IPS-15b (cell line): ENCODE results near the gene TBCK.

ENCODE experiments used
- H3K27me3 ChIP-seq: one replicate; pipeline ENCODE4 v1.6.1; 2013; ENCODE audit warnings: low read length; ENCODE audit not compliant: control insufficient read depth, insufficient read depth
- H3K36me3 ChIP-seq: one replicate; pipeline ENCODE4 v1.6.1; 2013; ENCODE audit warnings: low read length; ENCODE audit not compliant: control insufficient read depth, insufficient read depth
- H3K4me1 ChIP-seq: one replicate; pipeline ENCODE4 v1.6.1; 2013; ENCODE audit warnings: mild to moderate bottlenecking, low read length; ENCODE audit not compliant: control insufficient read depth, insufficient read depth
- H3K4me3 ChIP-seq: one replicate; pipeline ENCODE4 v1.5.1; 2013; ENCODE audit warnings: low read depth, low read length
- H3K9ac ChIP-seq: one replicate; pipeline ENCODE4 v1.6.1; 2013; ENCODE audit warnings: low read depth, mild to moderate bottlenecking, low read length
- H3K9me3 ChIP-seq: one replicate; pipeline ENCODE4 v1.6.1; 2013; ENCODE audit warnings: mild to moderate bottlenecking, low read length; ENCODE audit not compliant: control insufficient read depth, insufficient read depth

The TBCK gene

GRCh38 chr4:106303548-106304281, 12.3 kb downstream of the TBCK start:
- no peaks in the 10 kb centered on the region for H3K36me3 ChIP-seq
- H3K4me3 ChIP-seq: no peak overlapping the region
- no peaks in the 10 kb centered on the region for H3K9me3 ChIP-seq
- no peaks in the 10 kb centered on the region for H3K27me3 ChIP-seq
- H3K9ac ChIP-seq: no peak overlapping the region
- peaks cover 4% of the 10 kb centered on the region for H3K4me1 ChIP-seq

GRCh38 chr4:106302062-106302438, 14.0 kb downstream of the TBCK start:
- peaks cover 9% of the 10 kb centered on the region for H3K4me1 ChIP-seq
- no peak overlapping the region for H3K9ac ChIP-seq
- no peak overlapping the region for H3K4me3 ChIP-seq
- H3K9me3 ChIP-seq: no peaks in the 10 kb centered on the region
- no peaks in the 10 kb centered on the region for H3K36me3 ChIP-seq
- H3K27me3 ChIP-seq: no peaks in the 10 kb centered on the region

- Histone ChIP-seq H3K36me3 (no peaks in the 10 kb centered on the region), H3K9me3 (no peaks in the 10 kb centered on the region), H3K27me3 (no peaks in the 10 kb centered on the region), H3K4me3 (no peak overlapping the region), H3K9ac (no peak overlapping the region), H3K4me1 (peaks cover 13% of the 10 kb centered on the region)
These were observed 14.5 kb downstream of the TBCK start for GRCh38 chr4:106301393-106302061.

- no peaks in the 10 kb centered on the region for H3K27me3 ChIP-seq
- H3K4me3 ChIP-seq: no peak overlapping the region
- H3K36me3 ChIP-seq: no peaks in the 10 kb centered on the region
- H3K4me1 ChIP-seq: peaks cover 13% of the 10 kb centered on the region
- no peak overlapping the region for H3K9ac ChIP-seq
- no peaks in the 10 kb centered on the region for H3K9me3 ChIP-seq
These were observed 16.0 kb downstream of the TBCK start for GRCh38 chr4:106299977-106300376.

- no peak overlapping the region for H3K4me3 ChIP-seq
- H3K9me3 ChIP-seq: no peaks in the 10 kb centered on the region
- no peaks in the 10 kb centered on the region for H3K27me3 ChIP-seq
- peaks cover 9% of the 10 kb centered on the region for H3K4me1 ChIP-seq
- H3K36me3 ChIP-seq: peaks cover 2% of the 10 kb centered on the region
- H3K9ac ChIP-seq: no peak overlapping the region
These were observed 18.6 kb downstream of the TBCK start for GRCh38 chr4:106297245-106298035.

- H3K27me3 ChIP-seq: no peaks in the 10 kb centered on the region
- no peak overlapping the region for H3K9ac ChIP-seq
- H3K4me1 ChIP-seq: peaks cover 9% of the 10 kb centered on the region
- peaks cover 2% of the 10 kb centered on the region for H3K36me3 ChIP-seq
- H3K4me3 ChIP-seq: no peak overlapping the region
- H3K9me3 ChIP-seq: no peaks in the 10 kb centered on the region
These were observed 21.9 kb downstream of the TBCK start for GRCh38 chr4:106294062-106294461.

- no peaks in the 10 kb centered on the region for H3K27me3 ChIP-seq
- H3K4me1 ChIP-seq: peaks cover 1% of the 10 kb centered on the region
- H3K9me3 ChIP-seq: no peaks in the 10 kb centered on the region
- peaks cover 2% of the 10 kb centered on the region for H3K36me3 ChIP-seq
- no peak overlapping the region for H3K9ac ChIP-seq
- H3K4me3 ChIP-seq: no peak overlapping the region
These were observed 24.3 kb downstream of the TBCK start for GRCh38 chr4:106291678-106292077.

GRCh38 chr4:106289737-106290136, 26.3 kb downstream of the TBCK start:
- H3K4me3 ChIP-seq: no peak overlapping the region
- H3K9ac ChIP-seq: no peak overlapping the region
- H3K9me3 ChIP-seq: no peaks in the 10 kb centered on the region
- peaks cover 2% of the 10 kb centered on the region for H3K36me3 ChIP-seq
- peaks cover 4% of the 10 kb centered on the region for H3K4me1 ChIP-seq
- no peaks in the 10 kb centered on the region for H3K27me3 ChIP-seq

- Histone ChIP-seq H3K4me3 (no peak overlapping the region), H3K9ac (no peak overlapping the region), H3K36me3 (no peaks in the 10 kb centered on the region), H3K27me3 (no peaks in the 10 kb centered on the region), H3K4me1 (peaks cover 4% of the 10 kb centered on the region), H3K9me3 (no peaks in the 10 kb centered on the region)
These were observed 28.5 kb downstream of the TBCK start for GRCh38 chr4:106287353-106287969.

GRCh38 chr4:106286611-106287010, 29.4 kb downstream of the TBCK start:
- Histone ChIP-seq H3K9ac (no peak overlapping the region), H3K36me3 (no peaks in the 10 kb centered on the region), H3K4me1 (peaks cover 4% of the 10 kb centered on the region), H3K27me3 (no peaks in the 10 kb centered on the region), H3K4me3 (no peak overlapping the region), H3K9me3 (no peaks in the 10 kb centered on the region)

GRCh38 chr4:106284227-106284626, 31.8 kb downstream of the TBCK start:
- Histone ChIP-seq H3K4me1 (peaks cover 4% of the 10 kb centered on the region), H3K9me3 (no peaks in the 10 kb centered on the region), H3K27me3 (no peaks in the 10 kb centered on the region), H3K9ac (no peak overlapping the region), H3K4me3 (no peak overlapping the region), H3K36me3 (no peaks in the 10 kb centered on the region)
